NCI-H146 (cell line): ENCODE data around the gene UBA52.
"Not testable (repeated sequence)": the region's sequence is repeated elsewhere in the genome, so short reads cannot be mapped to it uniquely, and the experiment has no call there.

Experiments
- DNase-seq: peaks from one replicate; lab custom pipeline; 2025; lab: John Stamatoyannopoulos, UW

The UBA52 gene

GRCh38 chr19:18593367-18594095 is 21.9 kb downstream of the UBA52 start:
- DNase-seq, result no peak

- DNase-seq, result peak; percentile 77
These were observed 22.6 kb downstream of the UBA52 start for GRCh38 chr19:18594096-18594823.

- peak; percentile 38 for DNase-seq
These were observed 23.2 kb downstream of the UBA52 start for GRCh38 chr19:18594824-18595373.

- DNase-seq, result no peak
These were observed 23.8 kb downstream of the UBA52 start for GRCh38 chr19:18595475-18595874.

- peak; percentile 89 for DNase-seq
These were observed 25.1 kb downstream of the UBA52 start for GRCh38 chr19:18596752-18597157.

GRCh38 chr19:18597809-18598660 is 26.4 kb downstream of the UBA52 start:
- no peak for DNase-seq

- DNase-seq, result no peak
These were observed 27.8 kb downstream of the UBA52 start for GRCh38 chr19:18599485-18599884.

- DNase-seq, result not testable (repeated sequence)
These were observed 29.2 kb downstream of the UBA52 start for GRCh38 chr19:18600692-18601397.

GRCh38 chr19:18601875-18602274 is 30.2 kb downstream of the UBA52 start:
- no peak for DNase-seq

- peak; percentile 56 for DNase-seq
These were observed 31.7 kb downstream of the UBA52 start for GRCh38 chr19:18603255-18603957.

- no peak for DNase-seq
These were observed 32.5 kb downstream of the UBA52 start for GRCh38 chr19:18603958-18604819.

GRCh38 chr19:18604820-18605159 is 33.1 kb downstream of the UBA52 start:
- DNase-seq, result no peak

GRCh38 chr19:18605196-18605545 is 33.5 kb downstream of the UBA52 start:
- DNase-seq, result no peak

GRCh38 chr19:18605546-18606280 is 34.1 kb downstream of the UBA52 start:
- no peak for DNase-seq

GRCh38 chr19:18606281-18607225 is 34.9 kb downstream of the UBA52 start, which contains the start of gene CRLF1:
Gene CRLF1, minus strand, starts transcription at chr19:18606799. Its CDS starts 143 bp downstream, at chr19:18606656.
- DNase-seq, result peak; percentile 52

- peak; percentile 43 for DNase-seq
These were observed 35.8 kb downstream of the UBA52 start for GRCh38 chr19:18607226-18608101.
